SK-N-SH treated with all-trans-retinoic acid at 6 μM for 48 hours (cell line): ENCODE results near the gene CDK14.

ENCODE experiments used
- ATAC-seq: fragments of 200-7000 bp; cut with Tn5 transposase; 3 replicates; pipeline ENCODE4 v1.9.1; 2020; ENCODE audit warnings: mild to moderate bottlenecking, moderate library complexity
- ARNTL ChIP-seq: fragments of 450-650 bp; formaldehyde crosslinking; IDR thresholded peaks from 2 replicates; pipeline ENCODE4 v1.5.0; 2020; ENCODE audit warnings: low read depth, mild to moderate bottlenecking, moderate library complexity, borderline replicate concordance
- BACH2 ChIP-seq: fragments of 250-450 bp; sonication (Bioruptor Pico); IDR thresholded peaks from 2 replicates; pipeline ENCODE4 v1.9.0; 2021; ENCODE audit warnings: mild to moderate bottlenecking, borderline replicate concordance
- CSDC2 ChIP-seq: fragments of 250-450 bp; sonication (Bioruptor Pico); IDR thresholded peaks from 2 replicates; pipeline ENCODE4 v1.5.0; 2020; ENCODE audit warnings: mild to moderate bottlenecking, moderate library complexity
- ESRRG ChIP-seq: fragments of 250-450 bp; sonication (Bioruptor Pico); IDR thresholded peaks from 2 replicates; pipeline ENCODE4 v1.6.1; 2021; ENCODE audit warnings: mild to moderate bottlenecking
- GLIS3 ChIP-seq: fragments of 250-450 bp; sonication (Bioruptor Pico); IDR thresholded peaks from 2 replicates; pipeline ENCODE4 v1.5.0; 2020; ENCODE audit warnings: mild to moderate bottlenecking, moderate library complexity
- ISL1 ChIP-seq: fragments of 250-450 bp; sonication (Bioruptor Pico); IDR thresholded peaks from 2 replicates; pipeline ENCODE4 v2.1.2; 2022; ENCODE audit warnings: mild to moderate bottlenecking, moderate library complexity
- OSR1 ChIP-seq: fragments of 250-450 bp; sonication (Bioruptor Pico); IDR thresholded peaks from 2 replicates; pipeline ENCODE4 v1.8.0; 2022; ENCODE audit warnings: moderate library complexity, mild to moderate bottlenecking, inconsistent platforms
- RARB ChIP-seq: fragments of 250-450 bp; sonication (Bioruptor Pico); IDR thresholded peaks from 2 replicates; pipeline ENCODE4 v1.8.0; 2021; ENCODE audit warnings: mild to moderate bottlenecking, moderate library complexity
- TCF4 ChIP-seq: fragments of 250-450 bp; sonication (Bioruptor Pico); IDR thresholded peaks from 2 replicates; pipeline ENCODE4 v1.8.0; 2021; ENCODE audit warnings: mild to moderate bottlenecking, moderate library complexity, borderline replicate concordance
- TOX ChIP-seq: fragments of 250-450 bp; sonication (Bioruptor Pico); IDR thresholded peaks from 2 replicates; pipeline ENCODE4 v1.8.0; 2021; ENCODE audit warnings: mild to moderate bottlenecking, moderate library complexity, borderline replicate concordance
- ZC3H10 ChIP-seq: fragments of 250-450 bp; sonication (Bioruptor Pico); IDR thresholded peaks from 2 replicates; pipeline ENCODE4 v1.5.1; 2021; ENCODE audit warnings: mild to moderate bottlenecking, moderate library complexity
- ZFP3 ChIP-seq: fragments of 250-450 bp; sonication (Bioruptor Pico); IDR thresholded peaks from 2 replicates; pipeline ENCODE4 v1.5.0; 2020; ENCODE audit warnings: mild to moderate bottlenecking, moderate library complexity
- ZFP30 ChIP-seq: fragments of 450-650 bp; formaldehyde crosslinking; IDR thresholded peaks from 2 replicates; pipeline ENCODE4 v1.5.0; 2022; ENCODE audit warnings: mild to moderate bottlenecking, moderate library complexity
- ZNF565 ChIP-seq: fragments of 450-650 bp; formaldehyde crosslinking; conservative IDR thresholded peaks from 2 replicates; pipeline ENCODE4 v1.5.0; 2020; ENCODE audit warnings: low read depth, mild to moderate bottlenecking, moderate library complexity
- ZNF70 ChIP-seq: fragments of 450-650 bp; formaldehyde crosslinking; IDR thresholded peaks from 2 replicates; pipeline ENCODE4 v1.5.0; 2020; ENCODE audit warnings: mild to moderate bottlenecking, moderate library complexity
- ZNF8 ChIP-seq: fragments of 450-650 bp; formaldehyde crosslinking; IDR thresholded peaks from 2 replicates; pipeline ENCODE4 v1.5.0; 2020; ENCODE audit warnings: mild to moderate bottlenecking, moderate library complexity
- TF ChIP-seq, protein P1 (sequence below): fragments of 250-450 bp; sonication (Bioruptor Pico); IDR thresholded peaks from 2 replicates; pipeline ENCODE4 v1.5.1; 2020; ENCODE audit warnings: low read depth, mild to moderate bottlenecking, moderate library complexity
- TF ChIP-seq, protein P2 (sequence below): fragments of 250-450 bp; sonication (Bioruptor Pico); IDR thresholded peaks from 2 replicates; pipeline ENCODE4 v1.5.1; 2021; ENCODE audit warnings: mild to moderate bottlenecking, moderate library complexity
- TF ChIP-seq, protein P3 (sequence below): fragments of 250-450 bp; sonication (Bioruptor Pico); IDR thresholded peaks from 2 replicates; pipeline ENCODE4 v1.5.0; 2020; ENCODE audit warnings: mild to moderate bottlenecking, moderate library complexity
- TF ChIP-seq, protein P4 (sequence below): fragments of 250-450 bp; sonication (Bioruptor Pico); IDR thresholded peaks from 2 replicates; pipeline ENCODE4 v1.8.0; 2020; ENCODE audit warnings: mild to moderate bottlenecking, moderate library complexity, borderline replicate concordance
- TF ChIP-seq, protein P5 (sequence below): fragments of 250-450 bp; sonication (Bioruptor Pico); IDR thresholded peaks from 2 replicates; pipeline ENCODE4 v1.8.0; 2021; ENCODE audit warnings: low read depth, mild to moderate bottlenecking, moderate library complexity, borderline replicate concordance

Gene CDK14

DNA sequence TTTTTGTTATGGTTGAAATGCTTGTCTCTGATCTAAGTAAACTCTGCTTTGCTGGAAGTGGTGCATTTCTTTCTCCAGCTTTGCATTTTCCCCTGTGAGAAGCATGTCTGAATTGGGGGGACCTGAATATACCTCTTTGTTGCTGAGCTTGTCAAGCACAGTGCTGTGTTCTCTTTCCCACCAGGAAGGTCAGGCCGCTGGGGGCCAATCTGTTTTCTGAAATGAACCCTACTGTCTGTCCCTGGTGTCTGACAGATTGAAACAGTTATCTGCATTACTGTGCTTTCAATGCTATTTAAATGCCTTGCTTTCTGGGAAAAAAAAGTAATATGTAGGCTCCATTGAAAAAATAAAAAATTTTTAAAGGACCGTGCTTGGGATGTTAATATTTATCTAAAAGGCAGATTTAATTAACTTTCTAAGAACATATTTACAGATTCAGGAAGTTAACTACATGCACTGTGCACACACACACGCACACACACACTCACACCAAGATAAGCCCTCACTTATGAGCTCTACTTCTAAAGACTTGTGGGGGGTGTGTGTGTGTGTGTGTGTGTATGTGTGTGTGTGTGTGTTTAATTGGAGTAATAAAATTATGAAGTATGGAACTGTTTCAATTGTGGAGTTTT, 541.1 kb downstream of the CDK14 start:
- no peak for TF ChIP-seq GLIS3
- TF ChIP-seq, protein P1, sequence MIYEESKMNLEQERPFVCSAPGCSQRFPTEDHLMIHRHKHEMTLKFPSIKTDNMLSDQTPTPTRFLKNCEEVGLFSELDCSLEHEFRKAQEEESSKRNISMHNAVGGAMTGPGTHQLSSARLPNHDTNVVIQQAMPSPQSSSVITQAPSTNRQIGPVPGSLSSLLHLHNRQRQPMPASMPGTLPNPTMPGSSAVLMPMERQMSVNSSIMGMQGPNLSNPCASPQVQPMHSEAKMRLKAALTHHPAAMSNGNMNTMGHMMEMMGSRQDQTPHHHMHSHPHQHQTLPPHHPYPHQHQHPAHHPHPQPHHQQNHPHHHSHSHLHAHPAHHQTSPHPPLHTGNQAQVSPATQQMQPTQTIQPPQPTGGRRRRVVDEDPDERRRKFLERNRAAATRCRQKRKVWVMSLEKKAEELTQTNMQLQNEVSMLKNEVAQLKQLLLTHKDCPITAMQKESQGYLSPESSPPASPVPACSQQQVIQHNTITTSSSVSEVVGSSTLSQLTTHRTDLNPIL (CRISPR knock-in tag): no peak
- no peak for TF ChIP-seq ISL1 (CRISPR knock-in tag)
- TF ChIP-seq OSR1 (CRISPR knock-in tag): no peak
- TF ChIP-seq, protein P2, sequence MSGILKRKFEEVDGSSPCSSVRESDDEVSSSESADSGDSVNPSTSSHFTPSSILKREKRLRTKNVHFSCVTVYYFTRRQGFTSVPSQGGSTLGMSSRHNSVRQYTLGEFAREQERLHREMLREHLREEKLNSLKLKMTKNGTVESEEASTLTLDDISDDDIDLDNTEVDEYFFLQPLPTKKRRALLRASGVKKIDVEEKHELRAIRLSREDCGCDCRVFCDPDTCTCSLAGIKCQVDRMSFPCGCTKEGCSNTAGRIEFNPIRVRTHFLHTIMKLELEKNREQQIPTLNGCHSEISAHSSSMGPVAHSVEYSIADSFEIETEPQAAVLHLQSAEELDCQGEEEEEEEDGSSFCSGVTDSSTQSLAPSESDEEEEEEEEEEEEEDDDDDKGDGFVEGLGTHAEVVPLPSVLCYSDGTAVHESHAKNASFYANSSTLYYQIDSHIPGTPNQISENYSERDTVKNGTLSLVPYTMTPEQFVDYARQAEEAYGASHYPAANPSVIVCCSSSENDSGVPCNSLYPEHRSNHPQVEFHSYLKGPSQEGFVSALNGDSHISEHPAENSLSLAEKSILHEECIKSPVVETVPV (CRISPR knock-in tag): no peak
- no peak for TF ChIP-seq ESRRG (CRISPR knock-in tag)
- TF ChIP-seq, protein P3, sequence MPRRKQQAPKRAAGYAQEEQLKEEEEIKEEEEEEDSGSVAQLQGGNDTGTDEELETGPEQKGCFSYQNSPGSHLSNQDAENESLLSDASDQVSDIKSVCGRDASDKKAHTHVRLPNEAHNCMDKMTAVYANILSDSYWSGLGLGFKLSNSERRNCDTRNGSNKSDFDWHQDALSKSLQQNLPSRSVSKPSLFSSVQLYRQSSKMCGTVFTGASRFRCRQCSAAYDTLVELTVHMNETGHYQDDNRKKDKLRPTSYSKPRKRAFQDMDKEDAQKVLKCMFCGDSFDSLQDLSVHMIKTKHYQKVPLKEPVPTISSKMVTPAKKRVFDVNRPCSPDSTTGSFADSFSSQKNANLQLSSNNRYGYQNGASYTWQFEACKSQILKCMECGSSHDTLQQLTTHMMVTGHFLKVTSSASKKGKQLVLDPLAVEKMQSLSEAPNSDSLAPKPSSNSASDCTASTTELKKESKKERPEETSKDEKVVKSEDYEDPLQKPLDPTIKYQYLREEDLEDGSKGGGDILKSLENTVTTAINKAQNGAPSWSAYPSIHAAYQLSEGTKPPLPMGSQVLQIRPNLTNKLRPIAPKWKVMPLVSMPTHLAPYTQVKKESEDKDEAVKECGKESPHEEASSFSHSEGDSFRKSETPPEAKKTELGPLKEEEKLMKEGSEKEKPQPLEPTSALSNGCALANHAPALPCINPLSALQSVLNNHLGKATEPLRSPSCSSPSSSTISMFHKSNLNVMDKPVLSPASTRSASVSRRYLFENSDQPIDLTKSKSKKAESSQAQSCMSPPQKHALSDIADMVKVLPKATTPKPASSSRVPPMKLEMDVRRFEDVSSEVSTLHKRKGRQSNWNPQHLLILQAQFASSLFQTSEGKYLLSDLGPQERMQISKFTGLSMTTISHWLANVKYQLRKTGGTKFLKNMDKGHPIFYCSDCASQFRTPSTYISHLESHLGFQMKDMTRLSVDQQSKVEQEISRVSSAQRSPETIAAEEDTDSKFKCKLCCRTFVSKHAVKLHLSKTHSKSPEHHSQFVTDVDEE (CRISPR knock-in tag): no peak
- no peak; the same call in 2 of the 3 replicates for ATAC-seq

DNA sequence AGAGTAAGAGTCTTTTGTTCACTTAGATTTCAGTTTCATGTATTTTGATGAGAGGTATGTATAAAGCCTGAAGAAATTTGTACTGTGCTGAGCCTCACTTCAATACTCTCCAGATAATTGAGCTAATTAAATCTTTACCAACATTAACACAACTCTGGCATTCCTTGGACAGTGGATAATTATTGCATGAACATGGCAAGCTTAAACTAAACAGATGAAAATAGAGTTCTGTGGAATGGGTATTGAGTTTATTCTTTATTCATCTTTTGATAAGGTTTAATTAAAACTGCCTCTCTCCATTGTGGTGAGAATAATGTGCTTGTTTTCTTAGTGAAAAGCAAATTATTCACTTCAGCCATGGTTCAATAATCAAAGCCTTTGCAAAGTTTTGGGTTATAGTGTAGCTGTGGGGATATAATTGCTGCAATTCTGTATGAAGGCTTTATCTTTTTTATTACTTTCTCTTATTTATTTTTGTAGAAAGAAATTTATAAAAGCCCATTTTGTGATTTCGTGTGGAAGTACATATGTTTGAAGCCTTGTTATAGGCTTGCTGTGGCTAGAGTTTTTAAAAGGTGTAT, 541.8 kb downstream of the CDK14 start:
- TF ChIP-seq ESRRG (CRISPR knock-in tag) (no peak), ZNF8 (CRISPR knock-in tag) (no peak), TCF4 (CRISPR knock-in tag) (no peak), ARNTL (no peak), ZC3H10 (CRISPR knock-in tag) (no peak), TOX (CRISPR knock-in tag) (no peak), ZNF70 (no peak), BACH2 (CRISPR knock-in tag) (no peak), RARB (CRISPR knock-in tag) (no peak), CSDC2 (CRISPR knock-in tag) (no peak), GLIS3 (no peak), ZFP3 (CRISPR knock-in tag) (no peak), ZNF565 (no peak), ZFP30 (no peak), OSR1 (CRISPR knock-in tag) (no peak)
- TF ChIP-seq, protein P4, sequence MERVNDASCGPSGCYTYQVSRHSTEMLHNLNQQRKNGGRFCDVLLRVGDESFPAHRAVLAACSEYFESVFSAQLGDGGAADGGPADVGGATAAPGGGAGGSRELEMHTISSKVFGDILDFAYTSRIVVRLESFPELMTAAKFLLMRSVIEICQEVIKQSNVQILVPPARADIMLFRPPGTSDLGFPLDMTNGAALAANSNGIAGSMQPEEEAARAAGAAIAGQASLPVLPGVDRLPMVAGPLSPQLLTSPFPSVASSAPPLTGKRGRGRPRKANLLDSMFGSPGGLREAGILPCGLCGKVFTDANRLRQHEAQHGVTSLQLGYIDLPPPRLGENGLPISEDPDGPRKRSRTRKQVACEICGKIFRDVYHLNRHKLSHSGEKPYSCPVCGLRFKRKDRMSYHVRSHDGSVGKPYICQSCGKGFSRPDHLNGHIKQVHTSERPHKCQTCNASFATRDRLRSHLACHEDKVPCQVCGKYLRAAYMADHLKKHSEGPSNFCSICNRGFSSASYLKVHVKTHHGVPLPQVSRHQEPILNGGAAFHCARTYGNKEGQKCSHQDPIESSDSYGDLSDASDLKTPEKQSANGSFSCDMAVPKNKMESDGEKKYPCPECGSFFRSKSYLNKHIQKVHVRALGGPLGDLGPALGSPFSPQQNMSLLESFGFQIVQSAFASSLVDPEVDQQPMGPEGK (CRISPR knock-in tag): no peak
- TF ChIP-seq, protein P5, sequence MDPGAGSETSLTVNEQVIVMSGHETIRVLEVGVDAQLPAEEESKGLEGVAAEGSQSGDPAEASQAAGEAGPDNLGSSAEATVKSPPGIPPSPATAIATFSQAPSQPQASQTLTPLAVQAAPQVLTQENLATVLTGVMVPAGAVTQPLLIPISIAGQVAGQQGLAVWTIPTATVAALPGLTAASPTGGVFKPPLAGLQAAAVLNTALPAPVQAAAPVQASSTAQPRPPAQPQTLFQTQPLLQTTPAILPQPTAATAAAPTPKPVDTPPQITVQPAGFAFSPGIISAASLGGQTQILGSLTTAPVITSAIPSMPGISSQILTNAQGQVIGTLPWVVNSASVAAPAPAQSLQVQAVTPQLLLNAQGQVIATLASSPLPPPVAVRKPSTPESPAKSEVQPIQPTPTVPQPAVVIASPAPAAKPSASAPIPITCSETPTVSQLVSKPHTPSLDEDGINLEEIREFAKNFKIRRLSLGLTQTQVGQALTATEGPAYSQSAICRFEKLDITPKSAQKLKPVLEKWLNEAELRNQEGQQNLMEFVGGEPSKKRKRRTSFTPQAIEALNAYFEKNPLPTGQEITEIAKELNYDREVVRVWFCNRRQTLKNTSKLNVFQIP (CRISPR knock-in tag): no peak
- TF ChIP-seq, protein P1 (CRISPR knock-in tag): no peak
- TF ChIP-seq, all 23 proteins: peak for 0
- no peak for ATAC-seq
